Keratinocyte (primary cell): ENCODE results near the gene TSPAN11. TPM values are rescaled to one million over a fixed set of nuclear protein-coding genes. Genes with fewer than 3 reads are reported as not detected.

ENCODE experiments used
- DNase-seq: peaks from one replicate; pipeline ENCODE4 v3.0.0-alpha.2; 2011; ENCODE audit warnings: low read depth, missing footprints, low spot score
- FAIRE-seq: peaks from 2 replicates; lab custom pipeline; 2011; peaks lifted over from hg19 to GRCh38; lab: Jason Lieb, UNC
- H2AFZ ChIP-seq: 2 replicates; pipeline ENCODE4 v1.6.0; 2012; ENCODE audit warnings: low read length, control low read depth, inconsistent platforms; ENCODE audit not compliant: control insufficient read depth
- H3K27ac ChIP-seq: 2 replicates; pipeline ENCODE4 v1.5.1; 2011; ENCODE audit warnings: low read length; ENCODE audit not compliant: control insufficient read depth, insufficient read depth
- H3K27me3 ChIP-seq: 3 replicates; pipeline ENCODE4 v1.6.0; 2011; ENCODE audit warnings: low read length; ENCODE audit not compliant: control insufficient read depth, insufficient read depth; ENCODE audit errors: extremely low read depth
- H3K36me3 ChIP-seq, 2 experiments: 2 replicates in 1 of 2; 3 replicates in 1 of 2; pipeline ENCODE4 v1.5.1; 2011; ENCODE audit warnings: low read length in 2 of 2, mild to moderate bottlenecking in 1 of 2; ENCODE audit not compliant: control insufficient read depth in 2 of 2, insufficient read depth in 2 of 2; ENCODE audit errors: extremely low read depth in 1 of 2
- H3K4me1 ChIP-seq: 3 replicates; pipeline ENCODE4 v1.5.1; 2011; ENCODE audit warnings: low read length; ENCODE audit not compliant: control insufficient read depth, insufficient read depth; ENCODE audit errors: extremely low read depth
- H3K4me2 ChIP-seq: 3 replicates; pipeline ENCODE4 v1.6.0; 2011; ENCODE audit warnings: low read depth, low read length; ENCODE audit not compliant: control insufficient read depth, insufficient read depth; ENCODE audit errors: extremely low read depth
- H3K4me3 ChIP-seq, 3 experiments: fragments of 200-600 bp in 1 of 3; sonication (generic) in 1 of 3; 2 replicates in 2 of 3; 3 replicates in 1 of 3; pipeline ENCODE4 v1.5.1; 2011 to 2016; ENCODE audit warnings: low read length in 3 of 3, mild to moderate bottlenecking in 3 of 3, control low read depth in 2 of 3, inconsistent platforms in 1 of 3, low read depth in 1 of 3, mixed read lengths in 1 of 3, mixed run types in 1 of 3, moderate library complexity in 1 of 3; ENCODE audit not compliant: control insufficient read depth in 2 of 3, insufficient read depth in 2 of 3; ENCODE audit errors: extremely low read depth in 1 of 3
- H3K79me2 ChIP-seq: 2 replicates; pipeline ENCODE4 v1.6.0; 2012; ENCODE audit warnings: low read length; ENCODE audit not compliant: control insufficient read depth, insufficient read depth
- H3K9ac ChIP-seq: 3 replicates; pipeline ENCODE4 v1.6.0; 2011; ENCODE audit warnings: low read length; ENCODE audit not compliant: control insufficient read depth, insufficient read depth; ENCODE audit errors: extremely low read depth
- H3K9me1 ChIP-seq: 3 replicates; pipeline ENCODE4 v1.6.0; 2011; ENCODE audit warnings: low read length; ENCODE audit not compliant: control insufficient read depth, insufficient read depth; ENCODE audit errors: extremely low read depth
- H3K9me3 ChIP-seq: 2 replicates; pipeline ENCODE4 v1.5.1; 2012; ENCODE audit warnings: low read depth, low read length; ENCODE audit not compliant: control insufficient read depth
- H4K20me1 ChIP-seq: 3 replicates; pipeline ENCODE4 v1.6.0; 2011; ENCODE audit warnings: low read length; ENCODE audit not compliant: control insufficient read depth, insufficient read depth; ENCODE audit errors: extremely low read depth
- EZH2 ChIP-seq: IDR thresholded peaks from one replicate; pipeline ENCODE4 v1.6.1; 2012; ENCODE audit warnings: inconsistent platforms, mild to moderate bottlenecking, low read length, moderate library complexity
- dilution Hi-C: fragments of 300-500 bp; cut with MboI; formaldehyde crosslinking; loops from one replicate; pipeline ENCODE4 v1.7.0; 2020; ENCODE audit warnings: low sequenced_read_pairs; ENCODE audit not compliant: extremely low pct_ligation_motif_present
- polyA plus RNA-seq, 5 experiments: library from polyadenylated mRNA; depleted of rRNA in 3 of 5; stranded (reverse) in 3 of 5; stranded (forward) in 1 of 5; unstranded in 1 of 5; fragments of >200 nt; gene quantifications; 1 replicate in 1 of 5; 2 replicates in 3 of 5; 3 replicates in 1 of 5; pipeline versions ENCODE4 v1.2.1 to v1.2.3, GENCODE V29; 2011 to 2012; ENCODE audit warnings: missing spikeins in 2 of 5, low read depth in 1 of 5, low replicate concordance in 1 of 5
- TF ChIP-seq, protein P1 (sequence below), 3 experiments: IDR thresholded peaks in 1 of 3; conservative IDR thresholded peaks in 1 of 3; optimal IDR thresholded peaks in 1 of 3; 2 replicates in 2 of 3; 3 replicates in 1 of 3; pipeline versions ENCODE3 to v1.5.1; 2011; ENCODE audit warnings: low read length in 3 of 3, mild to moderate bottlenecking in 3 of 3, moderate library complexity in 2 of 3, control low read depth in 1 of 3, inconsistent platforms in 1 of 3; ENCODE audit not compliant: insufficient read depth in 2 of 3; ENCODE audit errors: extremely low read depth in 1 of 3

Gene TSPAN11
- polyA plus RNA-seq, 1 donor (not counting 4 experiments of a cell fraction or from before 2014, with no cell fraction given): not detected

DNA sequence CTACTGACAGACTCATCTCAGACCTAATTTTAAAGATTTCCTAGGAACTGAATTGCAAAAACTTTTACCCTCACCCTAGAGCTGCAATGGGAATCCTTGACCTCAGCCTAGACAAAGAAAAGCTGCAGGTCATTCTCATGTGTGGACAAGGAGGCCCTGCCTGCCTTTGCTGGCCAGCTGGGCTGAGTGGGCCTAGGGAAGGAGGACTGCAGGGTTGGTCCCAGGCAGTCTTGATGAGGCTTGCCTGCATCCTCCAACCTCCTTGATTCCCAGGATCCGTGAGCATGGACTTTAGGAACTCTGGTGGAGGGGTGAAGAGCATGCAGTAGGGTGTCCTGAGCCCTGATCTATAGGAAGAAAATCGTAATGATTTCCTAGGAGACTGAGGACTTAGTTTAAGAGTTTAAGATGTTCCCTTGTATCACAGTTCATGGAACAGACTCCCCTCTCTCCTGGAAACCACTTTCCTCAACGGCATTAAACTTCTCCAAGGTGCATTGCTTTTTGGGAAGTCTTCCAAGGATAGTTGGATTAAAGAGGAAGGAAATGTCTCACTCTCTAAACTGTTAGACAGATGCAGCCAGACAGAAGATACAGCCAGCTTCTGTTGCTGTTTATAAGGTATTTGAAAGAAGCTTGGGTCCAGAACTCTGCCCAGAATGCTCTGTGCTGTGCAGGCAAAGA is 91.7 kb downstream of the TSPAN11 start:
- no peak overlapping the region for H3K27ac ChIP-seq
- H3K4me1 ChIP-seq: no peaks in the 10 kb centered on the region
- no peaks in the 10 kb centered on the region for H3K9me1 ChIP-seq
- DNase-seq (no peak), FAIRE-seq (no peak)
- no peaks in the 10 kb centered on the region for H3K36me3 ChIP-seq
- H4K20me1 ChIP-seq: no peaks in the 10 kb centered on the region
- H3K4me3 ChIP-seq: no peak overlapping the region
- no peaks in the 10 kb centered on the region for H3K79me2 ChIP-seq
- H3K9ac ChIP-seq: no peak overlapping the region
- H3K4me2 ChIP-seq: no peak overlapping the region
- dilution Hi-C loops: no loop called here
- H3K27me3 ChIP-seq: peaks cover 7% of the 10 kb centered on the region
- no peaks in the 10 kb centered on the region for H3K9me3 ChIP-seq
- TF ChIP-seq, protein P1, sequence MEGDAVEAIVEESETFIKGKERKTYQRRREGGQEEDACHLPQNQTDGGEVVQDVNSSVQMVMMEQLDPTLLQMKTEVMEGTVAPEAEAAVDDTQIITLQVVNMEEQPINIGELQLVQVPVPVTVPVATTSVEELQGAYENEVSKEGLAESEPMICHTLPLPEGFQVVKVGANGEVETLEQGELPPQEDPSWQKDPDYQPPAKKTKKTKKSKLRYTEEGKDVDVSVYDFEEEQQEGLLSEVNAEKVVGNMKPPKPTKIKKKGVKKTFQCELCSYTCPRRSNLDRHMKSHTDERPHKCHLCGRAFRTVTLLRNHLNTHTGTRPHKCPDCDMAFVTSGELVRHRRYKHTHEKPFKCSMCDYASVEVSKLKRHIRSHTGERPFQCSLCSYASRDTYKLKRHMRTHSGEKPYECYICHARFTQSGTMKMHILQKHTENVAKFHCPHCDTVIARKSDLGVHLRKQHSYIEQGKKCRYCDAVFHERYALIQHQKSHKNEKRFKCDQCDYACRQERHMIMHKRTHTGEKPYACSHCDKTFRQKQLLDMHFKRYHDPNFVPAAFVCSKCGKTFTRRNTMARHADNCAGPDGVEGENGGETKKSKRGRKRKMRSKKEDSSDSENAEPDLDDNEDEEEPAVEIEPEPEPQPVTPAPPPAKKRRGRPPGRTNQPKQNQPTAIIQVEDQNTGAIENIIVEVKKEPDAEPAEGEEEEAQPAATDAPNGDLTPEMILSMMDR (optimal IDR thresholded peaks at IDR 0.05 in 1 of 3, IDR thresholded peaks at IDR 0.05 in 1 of 3, conservative IDR thresholded peaks at IDR 0.05 in 1 of 3; ENCODE audit: extremely low read depth in 1 of 3, insufficient read depth in 2 of 3, low read length in 3 of 3): no peak
- no peak for TF ChIP-seq EZH2
- H2AFZ ChIP-seq: no peak overlapping the region

DNA sequence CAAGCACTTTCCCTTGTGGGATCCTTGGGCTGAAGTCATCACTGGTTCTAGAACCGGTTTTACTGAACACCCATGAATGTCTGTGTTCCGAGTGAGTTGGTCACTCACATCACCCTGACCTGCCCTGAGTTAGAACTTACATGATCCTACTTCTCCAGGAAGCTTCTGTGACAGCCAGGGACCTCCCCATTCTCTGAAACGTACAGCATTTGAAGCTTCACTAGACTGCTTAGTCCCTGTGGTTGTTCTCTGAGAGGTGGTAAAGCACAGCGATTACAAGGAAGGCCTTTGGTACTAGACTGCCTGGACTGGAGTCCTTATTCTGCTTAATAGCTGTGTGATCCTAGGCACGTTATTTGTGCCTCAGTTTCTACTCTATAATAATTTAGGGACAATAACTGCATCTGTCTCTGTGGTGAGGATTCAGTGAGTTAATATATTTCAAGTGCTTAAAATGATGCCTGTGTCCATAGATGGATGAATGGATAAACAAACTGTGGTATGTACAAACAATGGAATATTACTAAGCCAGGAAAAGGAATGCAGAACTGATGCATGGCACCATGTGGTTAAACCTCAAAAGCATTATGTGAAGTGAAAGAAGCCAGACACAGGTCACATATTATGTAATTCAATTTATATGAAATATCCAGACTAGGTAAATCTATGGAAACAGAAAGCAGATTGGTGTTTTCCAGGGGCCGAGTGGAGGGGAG is 92.4 kb downstream of the TSPAN11 start:
- Histone ChIP-seq H3K4me1 (no peaks in the 10 kb centered on the region), H3K9me3 (no peaks in the 10 kb centered on the region), H3K9me1 (no peaks in the 10 kb centered on the region), H3K79me2 (no peaks in the 10 kb centered on the region), H3K36me3 (no peaks in the 10 kb centered on the region), H2AFZ (no peak overlapping the region), H4K20me1 (no peaks in the 10 kb centered on the region), H3K27ac (no peak overlapping the region), H3K9ac (no peak overlapping the region), H3K4me3 (no peak overlapping the region), H3K27me3 (peaks cover 7% of the 10 kb centered on the region), H3K4me2 (no peak overlapping the region)
- no peak for TF ChIP-seq EZH2
- TF ChIP-seq, protein P1 (optimal IDR thresholded peaks at IDR 0.05 in 1 of 3, IDR thresholded peaks at IDR 0.05 in 1 of 3, conservative IDR thresholded peaks at IDR 0.05 in 1 of 3; ENCODE audit: extremely low read depth in 1 of 3, insufficient read depth in 2 of 3, low read length in 3 of 3): no peak
- DNase-seq (no peak), FAIRE-seq (no peak)
- dilution Hi-C loops: no loop called here
